SH-SY5Y (cell line): ENCODE measurements around the gene JAK3.

Experiments
- GATA2 ChIP-seq: IDR thresholded peaks from 2 replicates; pipeline ENCODE4 v1.6.1; 2011; ENCODE audit warnings: mild to moderate bottlenecking, low read depth, low read length
- GATA3 ChIP-seq: IDR thresholded peaks from 2 replicates; pipeline ENCODE4 v1.6.1; 2011; ENCODE audit warnings: low read depth, mild to moderate bottlenecking, low read length, moderate library complexity

DNA sequence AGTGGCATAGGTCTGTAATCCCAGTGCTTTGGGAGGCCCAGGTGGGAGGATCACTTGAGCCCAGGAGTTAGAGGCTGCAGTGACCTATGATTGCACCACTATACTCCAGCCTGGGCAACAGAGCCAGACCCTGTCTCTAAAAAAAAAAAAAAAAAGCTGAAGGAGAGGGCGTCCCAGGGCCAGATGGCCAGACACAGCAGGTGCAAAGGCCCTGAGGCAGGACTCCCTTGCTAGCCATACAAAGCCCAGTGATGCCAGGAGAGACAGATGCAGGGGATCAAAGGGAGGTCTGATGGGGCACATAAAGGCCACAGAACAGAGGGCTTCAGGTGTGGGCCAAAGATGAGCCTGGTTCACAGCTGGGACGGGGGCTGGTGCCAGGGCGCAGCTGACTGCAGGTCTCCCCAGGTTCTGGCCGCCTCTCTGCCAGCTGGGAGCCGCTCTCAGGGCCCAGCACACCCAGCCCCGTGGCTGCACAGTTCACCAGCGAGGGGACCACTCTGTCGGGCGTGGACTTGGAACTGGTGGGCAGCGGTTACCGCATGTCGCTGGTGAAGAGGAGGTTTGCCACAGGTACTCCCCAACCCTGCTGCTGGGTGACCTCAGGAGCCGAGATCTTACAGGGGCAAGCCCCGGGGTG lies 60.4 kb downstream of the JAK3 start:
- no peak for TF ChIP-seq GATA2
- TF ChIP-seq GATA3: no peak
